ENCODE data around the gene RNF223. TPM values are rescaled to one million over a fixed set of nuclear protein-coding genes. Genes with fewer than 3 reads are reported as not detected.

RNF223 gene
- total and polyA plus RNA-seq, 2 of the 8 experiments (the other 6 are each of a cell fraction or from before 2014, with no cell fraction given) = not detected

DNA sequence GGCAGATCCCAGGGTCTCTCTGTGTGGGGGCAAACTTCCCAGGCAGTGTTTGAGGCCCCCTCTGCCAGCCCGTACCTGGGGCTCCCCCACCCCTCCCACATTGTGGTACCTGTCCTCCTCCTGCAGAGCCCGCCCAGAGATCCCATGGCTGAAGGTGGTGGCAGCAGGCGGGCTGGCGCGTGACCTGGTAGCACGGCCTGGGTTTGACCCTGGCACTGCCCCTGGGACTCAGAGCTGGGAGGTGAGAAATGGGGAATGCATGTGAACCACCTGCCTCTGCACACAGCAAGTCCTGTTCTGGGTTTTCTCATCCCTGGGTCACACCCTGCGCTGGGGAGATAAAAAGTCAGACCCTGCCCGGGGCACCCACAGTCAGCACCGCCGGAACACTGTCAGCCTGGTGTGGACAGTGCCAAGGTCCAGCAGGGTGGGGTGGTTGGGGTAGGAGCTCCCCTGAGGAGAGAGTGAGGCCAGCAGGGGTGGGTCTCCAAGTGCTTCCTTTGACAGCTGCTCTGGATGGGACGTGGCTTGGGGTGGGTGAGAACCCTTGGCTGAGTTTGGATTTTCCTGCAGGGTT, 42.4 kb downstream of the RNF223 start:
- H3K79me1 ChIP-seq (ENCODE audit: low read depth, low read length) = peaks cover 10% of the 10 kb centered on the region
- no peak overlapping the region for H4K5ac ChIP-seq (ENCODE audit: insufficient read length, low read depth, low read length)
- H3K9me3 ChIP-seq (ENCODE audit: insufficient read depth in 2 of 2, low read depth in 1 of 2, low read length in 1 of 2) = no peaks in the 10 kb centered on the region
- FAIRE-seq (no peak), DNase-seq (ENCODE audit: low read depth in 1 of 2, low spot score in 2 of 2) (no peak)
- H2BK12ac ChIP-seq (ENCODE audit: low read depth, low read length) = no peak overlapping the region
- H3K14ac ChIP-seq (ENCODE audit: insufficient read length) = no peak overlapping the region
- no peak overlapping the region for H3K4me3 ChIP-seq (ENCODE audit: extremely low read depth in 1 of 4, insufficient read depth in 2 of 4, low read depth in 3 of 4, low read length in 4 of 4)
- H3K36me3 ChIP-seq (ENCODE audit: control insufficient read depth in 2 of 4, insufficient read depth in 4 of 4, low read length in 3 of 4) = peaks cover 0 to 14% (median 2%) of the 10 kb centered on the region in 4 experiments; a peak in 2 of 8 replicates
- no peak overlapping the region for H2BK5ac ChIP-seq (ENCODE audit: low read depth, low read length)
- H3K79me2 ChIP-seq (ENCODE audit: control insufficient read depth in 1 of 2, insufficient read depth in 2 of 2, low read length in 2 of 2) = no peaks in the 10 kb centered on the region
- peak overlapping the region; percentile 19 for H4K91ac ChIP-seq (replicated peaks; ENCODE audit: insufficient read length, low read length)
- H3K18ac ChIP-seq (ENCODE audit: extremely low read depth, low read length) = no peak overlapping the region
- H2BK20ac ChIP-seq (ENCODE audit: low read length) = no peak overlapping the region
- peaks cover 19 to 47% of the 10 kb centered on the region in 2 experiments for H4K20me1 ChIP-seq (replicated peaks in 1 of 2; ENCODE audit: control insufficient read depth in 1 of 2, insufficient read depth in 2 of 2, low read length in 2 of 2)
- ChIA-PET CTCF (ENCODE audit: partially characterized antibody) (interaction anchor here (0.7 to 4.5 kb wide), 15 partner anchors 8 to 370 kb away, joined by 3 to 60 read pairs (median 4); partner anchors contain the start of genes ISG15, PERM1 and RNF223), POLR2A (ENCODE audit: partially characterized antibody) (interaction anchor here (0.6 to 10.9 kb wide), 21 partner anchors 9 to 473 kb away, joined by 3 to 245 read pairs (median 4); partner anchors contain the start of genes AGRN, HES4, ISG15 and PERM1)
- H4K8ac ChIP-seq (ENCODE audit: extremely low read depth, insufficient read depth, low read length) = no peak overlapping the region; the same call in 1 of the 2 replicates
- peaks cover 0 to 17% (median 13%) of the 10 kb centered on the region in 4 experiments; a peak in 5 of 7 replicates for H3K27me3 ChIP-seq (replicated peaks in 1 of 4; ENCODE audit: control insufficient read depth in 3 of 4, extremely low read depth in 1 of 4, insufficient read depth in 3 of 4, low read length in 3 of 4)
- no peak overlapping the region for H3K4ac ChIP-seq (replicated peaks; ENCODE audit: insufficient read length, low read depth, low read length)
- H3K4me1 ChIP-seq (replicated peaks in 1 of 4; ENCODE audit: control insufficient read depth in 3 of 4, insufficient read depth in 4 of 4, low read length in 3 of 4) = peaks cover 0 to 28% (median 11%) of the 10 kb centered on the region in 4 experiments; a peak in 6 of 7 replicates
- no peak overlapping the region for H2BK120ac ChIP-seq (replicated peaks; ENCODE audit: low read depth, low read length)
- no peak overlapping the region for H3K23ac ChIP-seq (ENCODE audit: insufficient read length)
- peak overlapping the region in 1 of 2 experiments; percentile 61; a peak in 1 of 4 replicates for H3K4me2 ChIP-seq (ENCODE audit: insufficient read depth in 1 of 2, low read depth in 2 of 2, low read length in 2 of 2)
- H2BK15ac ChIP-seq (ENCODE audit: low read length) = no peak overlapping the region; the same call in 1 of the 2 replicates
- peaks cover 8% of the 10 kb centered on the region for H3K23me2 ChIP-seq (ENCODE audit: low read depth, low read length)
- no peak overlapping the region for H3K27ac ChIP-seq (ENCODE audit: low read depth, low read length)
- 85% methylated on average over 10 of the region's 11 CpGs; no CpG with 5 or more reads in 1 of the 2 experiments for WGBS, 2 experiments (ENCODE audit: extremely low coverage in 1 of 2, insufficient coverage in 1 of 2, insufficient read length in 1 of 2, insufficient replicate concordance in 2 of 2, low coverage in 1 of 2, low lambda C conversion rate in 2 of 2, missing lambda C conversion rate in 1 of 2)
- H3K9ac ChIP-seq (replicated peaks in 1 of 4; ENCODE audit: extremely low read depth in 1 of 4, low read depth in 3 of 4, low read length in 3 of 4) = no peak overlapping the region
- H3K56ac ChIP-seq (replicated peaks; ENCODE audit: insufficient read length, low read depth, low read length) = no peak overlapping the region
- H2AFZ ChIP-seq (ENCODE audit: low read length) = no peak overlapping the region
- no peak overlapping the region for H2AK5ac ChIP-seq (ENCODE audit: low read depth, low read length)
- TF ChIP-seq ATF2 (IDR thresholded peaks at IDR 0.05; ENCODE audit: low read length) (no peak), TAF7 (optimal IDR thresholded peaks at IDR 0.05; ENCODE audit: borderline replicate concordance, low read depth, low read length) (no peak), FOSL1 (IDR thresholded peaks at IDR 0.05; ENCODE audit: insufficient read depth, low read depth, low read length) (no peak), HDAC6 (IDR thresholded peaks at IDR 0.05; ENCODE audit: low read depth, low read length) (no peak), SP2 (IDR thresholded peaks at IDR 0.05; ENCODE audit: low read length) (no peak), ZNF274 (IDR thresholded peaks at IDR 0.05; ENCODE audit: borderline replicate concordance, extremely low read depth, low read length) (no peak), ASH2L (IDR thresholded peaks at IDR 0.05; ENCODE audit: low read length) (no peak)
- TF ChIP-seq, protein P1, sequence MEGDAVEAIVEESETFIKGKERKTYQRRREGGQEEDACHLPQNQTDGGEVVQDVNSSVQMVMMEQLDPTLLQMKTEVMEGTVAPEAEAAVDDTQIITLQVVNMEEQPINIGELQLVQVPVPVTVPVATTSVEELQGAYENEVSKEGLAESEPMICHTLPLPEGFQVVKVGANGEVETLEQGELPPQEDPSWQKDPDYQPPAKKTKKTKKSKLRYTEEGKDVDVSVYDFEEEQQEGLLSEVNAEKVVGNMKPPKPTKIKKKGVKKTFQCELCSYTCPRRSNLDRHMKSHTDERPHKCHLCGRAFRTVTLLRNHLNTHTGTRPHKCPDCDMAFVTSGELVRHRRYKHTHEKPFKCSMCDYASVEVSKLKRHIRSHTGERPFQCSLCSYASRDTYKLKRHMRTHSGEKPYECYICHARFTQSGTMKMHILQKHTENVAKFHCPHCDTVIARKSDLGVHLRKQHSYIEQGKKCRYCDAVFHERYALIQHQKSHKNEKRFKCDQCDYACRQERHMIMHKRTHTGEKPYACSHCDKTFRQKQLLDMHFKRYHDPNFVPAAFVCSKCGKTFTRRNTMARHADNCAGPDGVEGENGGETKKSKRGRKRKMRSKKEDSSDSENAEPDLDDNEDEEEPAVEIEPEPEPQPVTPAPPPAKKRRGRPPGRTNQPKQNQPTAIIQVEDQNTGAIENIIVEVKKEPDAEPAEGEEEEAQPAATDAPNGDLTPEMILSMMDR (IDR thresholded peaks at IDR 0.05; ENCODE audit: control extremely low read depth in 1 of 3, insufficient read depth in 1 of 3, low read depth in 1 of 3, low read length in 3 of 3) = no peak

Data from H1 (cell line).